Lower leg skin (tissue), 4 donors: Measurements from ENCODE around the gene SPRR2E. TPM values are rescaled to one million over a fixed set of nuclear protein-coding genes. Genes with fewer than 3 reads are reported as not detected.
"Not testable (repeated sequence)": the region's sequence is repeated elsewhere in the genome, so short reads cannot be mapped to it uniquely, and the experiment has no call there.

Experiments used
- DNase-seq, 2 donors: peaks; one replicate each; pipeline ENCODE4 v3.0.0-alpha.2; 2019; ENCODE audit warnings: low spot score in 2 of 2
- H3K4me3 ChIP-seq: fragments of 200-600 bp; sonication (generic); 2 replicates; pipeline ENCODE4 v1.5.1; 2017; ENCODE audit warnings: mild to moderate bottlenecking, low read depth; ENCODE audit not compliant: poor library complexity, severe bottlenecking
- CTCF ChIP-seq, 3 donors: fragments of 450-650 bp; IDR thresholded peaks; one replicate each; pipeline ENCODE4 v1.5.1; 2016; ENCODE audit warnings: antibody characterized with exemption in 3 of 3, mild to moderate bottlenecking in 3 of 3, moderate library complexity in 2 of 3
- POLR2A ChIP-seq, 2 donors: fragments of 450-650 bp; IDR thresholded peaks; one replicate each; pipeline ENCODE4 v1.6.1; 2016 to 2017; ENCODE audit warnings: antibody characterized with exemption in 2 of 2, mild to moderate bottlenecking in 1 of 2, moderate library complexity in 1 of 2
- WGBS, 2 donors: methylation state at CpG; one replicate each; pipeline ENCODE4 v1.1.5; 2018; 5-methylcytosine and 5-hydroxymethylcytosine counted together
- intact Hi-C: fragments of 100-400 bp; cut with DNase I; formaldehyde crosslinking; loops from one replicate; pipeline ENCODE4 v1.15.0; 2023; ENCODE audit warnings: low total_unique reads
- total RNA-seq, 4 donors: library from RNA; depleted of rRNA; stranded (reverse); fragments of >200 nt; gene quantifications; one replicate each; pipeline ENCODE4 v1.1.0, GENCODE V29; 2016

SPRR2E gene
- total RNA-seq, 4 donors from 2014 or later: 149 to 650 (median 233) TPM

GRCh38 chr1:153058154-153058553 lies 36.2 kb downstream of the SPRR2E start:
- no peak overlapping the region for H3K4me3 ChIP-seq
- no peak for DNase-seq
- intact Hi-C loops: no loop called here
- TF ChIP-seq POLR2A (IDR thresholded peaks at IDR 0.05): no peak
- no peak for TF ChIP-seq CTCF (IDR thresholded peaks at IDR 0.05)
- WGBS, 2 donors: 29 to 34% methylated on average over 2 of the region's 2 CpGs

DNA sequence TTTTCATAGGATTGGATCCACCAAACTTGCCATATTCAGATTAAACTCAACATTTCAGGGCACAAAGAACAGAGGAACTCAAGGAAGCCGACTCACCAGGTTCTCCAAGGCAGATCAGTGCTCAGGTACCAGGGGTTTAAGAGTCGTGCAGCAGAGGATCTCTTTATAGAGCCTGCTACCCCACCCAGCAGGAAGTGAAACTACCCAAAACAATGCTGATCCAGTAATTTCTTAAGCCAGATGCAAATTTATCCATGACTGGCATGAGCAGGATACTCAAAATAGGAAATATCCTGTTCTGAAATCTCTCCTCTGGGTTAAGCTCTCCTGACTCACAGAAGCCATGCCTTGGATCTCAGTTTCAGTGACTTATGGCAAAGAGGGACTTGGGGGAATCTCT lies 37.0 kb downstream of the SPRR2E start, which contains the start of gene SPRR2A:
Gene SPRR2A, minus strand, starts transcription at position 138 of the 400 bp plus-strand sequence. CDS start 777 bp downstream, outside the sequence.
- TF ChIP-seq POLR2A (IDR thresholded peaks at IDR 0.05): no peak
- TF ChIP-seq CTCF (IDR thresholded peaks at IDR 0.05): no peak
- no peak within 1 kb of the TSS for H3K4me3 ChIP-seq
- DNase-seq: no peak
- WGBS, 2 donors: 54 to 58% methylated on average over 2 of the region's 2 CpGs
- intact Hi-C loops: no loop called here

GRCh38 chr1:153056111-153056510 lies 38.2 kb downstream of the SPRR2E start:
- H3K4me3 ChIP-seq, DNase-seq, intact Hi-C loops: not testable (repeated sequence)
- WGBS, 2 donors: 40 to 58% methylated on average over 3 of the region's 3 CpGs

DNA sequence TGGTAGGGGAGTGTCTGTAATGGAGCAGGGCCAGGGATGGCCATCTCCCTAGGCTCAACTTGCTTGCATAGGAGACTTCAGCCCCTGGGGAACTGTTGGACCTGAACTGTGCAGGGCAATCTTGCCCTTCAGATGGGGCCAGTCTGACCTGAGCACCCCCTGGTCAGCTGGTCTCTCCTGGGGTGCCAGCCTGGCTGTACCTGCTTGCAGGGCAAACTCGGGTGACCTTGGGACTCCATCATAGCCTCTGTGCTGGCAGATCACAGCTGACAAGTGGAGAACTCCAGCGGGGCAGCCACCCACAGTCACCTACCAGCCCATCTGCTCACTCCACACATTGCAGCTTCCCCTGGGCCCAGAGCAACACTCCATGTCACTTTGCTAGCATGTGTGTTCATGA lies 45.1 kb downstream of the SPRR2E start:
- 83 to 92% methylated on average over 2 of the region's 2 CpGs for WGBS, 2 donors
- no peak for DNase-seq
- no peak for TF ChIP-seq POLR2A (IDR thresholded peaks at IDR 0.05)
- no peak for TF ChIP-seq CTCF (IDR thresholded peaks at IDR 0.05)
- intact Hi-C loops: no loop called here
- no peak overlapping the region for H3K4me3 ChIP-seq

Other genes with a start within 250 kb of the SPRR2E start
- gene LCE7A, start 234.5 kb downstream of the SPRR2E start, total RNA-seq: 1 to 10 TPM in 1 of 4 donors, not detected in 3; 5.1 TPM
- gene SMCP, start 216.2 kb downstream of the SPRR2E start, total RNA-seq: not detected
- gene IVL, start 186.0 kb downstream of the SPRR2E start, total RNA-seq: 100 to 1,000 TPM; 162 to 322 (median 207) TPM
- 100 to 1,000 TPM in 1 of 4 donors, 10 to 100 TPM in 3; 41.5 to 137 (median 78.1) TPM for gene SPRR5, start 147.3 kb downstream of the SPRR2E start, total RNA-seq
- gene SPRR4, start 123.9 kb downstream of the SPRR2E start, total RNA-seq: 100 to 1,000 TPM in 2 of 4 donors, 10 to 100 TPM in 1, 1 to 10 TPM in 1; 4.0 to 142 (median 77.2) TPM
- gene SPRR1A, start 110.4 kb downstream of the SPRR2E start, total RNA-seq: not detected
- not detected for gene SPRR3, start 92.8 kb downstream of the SPRR2E start, total RNA-seq
- gene SPRR1B, start 63.3 kb downstream of the SPRR2E start, total RNA-seq: 100 to 1,000 TPM in 2 of 4 donors, 10 to 100 TPM in 2; 42.6 to 213 (median 128) TPM
- 100 to 1,000 TPM in 1 of 4 donors, 10 to 100 TPM in 1, 1 to 10 TPM in 2; 1.1 to 148 (median 20.6) TPM for gene SPRR2D, start 53.4 kb downstream of the SPRR2E start, total RNA-seq
- gene SPRR2A, start 37.0 kb downstream of the SPRR2E start, total RNA-seq: under 1 TPM in 1 of 4 donors, not detected in 3; 0.71 TPM
- gene SPRR2B, start 22.9 kb downstream of the SPRR2E start, total RNA-seq: 10 to 100 TPM in 1 of 4 donors, 1 to 10 TPM in 1, not detected in 2; 1.7 to 13.6 TPM
- gene SPRR2F, start 19.0 kb upstream of the SPRR2E start, total RNA-seq: under 1 TPM in 1 of 4 donors, not detected in 3; 0.64 TPM
- 100 to 1,000 TPM in 2 of 4 donors, 10 to 100 TPM in 2; 58.1 to 175 (median 92.7) TPM for gene SPRR2G, start 56.4 kb upstream of the SPRR2E start, total RNA-seq
- not detected for gene LELP1, start 108.9 kb upstream of the SPRR2E start, total RNA-seq
- gene PRR9, start 123.1 kb upstream of the SPRR2E start, total RNA-seq: 10 to 100 TPM in 1 of 4 donors, 1 to 10 TPM in 1, under 1 TPM in 2; 0.34 to 46.0 (median 0.91) TPM
- 100 to 1,000 TPM; 434 to 831 (median 725) TPM for gene LORICRIN, start 165.2 kb upstream of the SPRR2E start, total RNA-seq
- gene PGLYRP3, start 218.4 kb upstream of the SPRR2E start, total RNA-seq: 10 to 100 TPM; 33.1 to 66.1 (median 60.3) TPM